Osteocyte (in vitro differentiated cells): ENCODE measurements around the gene BMPR1A. TPM values are rescaled to one million over a fixed set of nuclear protein-coding genes. Genes with fewer than 3 reads are reported as not detected.
A peak's percentile ranks its signal among the peaks of the same experiment; 100 is the strongest.

Source experiments
- DNase-seq: peaks from one replicate; pipeline ENCODE4 v3.0.0; 2021; ENCODE audit warnings: mixed read lengths; ENCODE audit not compliant: unreplicated experiment; ENCODE audit errors: extremely low spot score
- H3K27ac Mint-ChIP-seq: one replicate; pipeline ENCODE4 v1.8.0; 2021; ENCODE audit warnings: mild to moderate bottlenecking, mixed read lengths; ENCODE audit not compliant: unreplicated experiment
- H3K27me3 Mint-ChIP-seq: one replicate; pipeline ENCODE4 v1.8.0; 2021; ENCODE audit warnings: mixed read lengths; ENCODE audit not compliant: unreplicated experiment
- H3K36me3 Mint-ChIP-seq: one replicate; pipeline ENCODE4 v1.8.0; 2021; ENCODE audit warnings: mixed read lengths; ENCODE audit not compliant: unreplicated experiment
- H3K4me1 Mint-ChIP-seq: one replicate; pipeline ENCODE4 v1.8.0; 2021; ENCODE audit warnings: mixed read lengths; ENCODE audit not compliant: unreplicated experiment
- H3K4me3 Mint-ChIP-seq: one replicate; pipeline ENCODE4 v1.8.0; 2021; ENCODE audit warnings: mild to moderate bottlenecking, moderate library complexity, mixed read lengths; ENCODE audit not compliant: unreplicated experiment
- H3K9me3 Mint-ChIP-seq: one replicate; pipeline ENCODE4 v1.8.0; 2021; ENCODE audit warnings: mixed read lengths; ENCODE audit not compliant: unreplicated experiment
- total RNA-seq: library from RNA; stranded (reverse); gene quantifications from 2 replicates; pipeline ENCODE4 v1.2.1, GENCODE V29; 2021
- TF ChIP-seq, protein P1 (sequence below): fragments of 200-600 bp; sonication (generic); IDR thresholded peaks from 2 replicates; pipeline ENCODE4 v1.5.0; 2021; ENCODE audit warnings: antibody characterized with exemption, mild to moderate bottlenecking, moderate library complexity

Gene BMPR1A
- total RNA-seq, 1 donor from 2014 or later: 75.5 TPM

DNA sequence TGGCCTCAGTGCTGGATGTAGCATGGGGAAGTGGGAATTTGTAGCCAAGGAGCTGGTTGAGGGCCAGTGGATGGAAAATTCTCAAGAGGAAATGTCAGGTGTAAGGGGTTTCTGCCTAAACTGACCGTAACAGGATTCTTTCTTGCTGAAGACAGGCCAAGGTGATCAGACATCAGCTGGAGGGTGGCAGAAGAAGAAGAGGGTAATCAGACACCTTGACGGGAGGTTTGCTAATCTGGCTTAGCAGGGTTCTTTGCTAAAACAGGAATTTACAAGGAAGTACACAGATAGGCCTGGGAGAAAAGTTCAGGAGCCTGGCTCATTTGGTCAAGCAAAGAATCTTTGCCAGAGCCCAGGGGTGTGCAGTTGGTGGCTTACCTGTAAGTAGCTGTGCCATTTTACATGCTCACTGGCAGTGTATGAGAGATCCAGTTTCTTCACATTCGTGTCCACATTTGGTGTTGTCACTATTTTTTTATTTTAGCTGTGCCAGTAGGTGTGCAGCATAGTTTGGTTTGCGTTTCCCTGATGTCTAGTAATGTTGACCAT, 73.7 kb downstream of the BMPR1A start:
- no peak overlapping the region for H3K27ac Mint-ChIP-seq
- DNase-seq: no peak
- H3K4me3 Mint-ChIP-seq: no peak overlapping the region
- peaks cover 1% of the 10 kb centered on the region for H3K36me3 Mint-ChIP-seq
- H3K27me3 Mint-ChIP-seq: no peaks in the 10 kb centered on the region
- TF ChIP-seq, protein P1, sequence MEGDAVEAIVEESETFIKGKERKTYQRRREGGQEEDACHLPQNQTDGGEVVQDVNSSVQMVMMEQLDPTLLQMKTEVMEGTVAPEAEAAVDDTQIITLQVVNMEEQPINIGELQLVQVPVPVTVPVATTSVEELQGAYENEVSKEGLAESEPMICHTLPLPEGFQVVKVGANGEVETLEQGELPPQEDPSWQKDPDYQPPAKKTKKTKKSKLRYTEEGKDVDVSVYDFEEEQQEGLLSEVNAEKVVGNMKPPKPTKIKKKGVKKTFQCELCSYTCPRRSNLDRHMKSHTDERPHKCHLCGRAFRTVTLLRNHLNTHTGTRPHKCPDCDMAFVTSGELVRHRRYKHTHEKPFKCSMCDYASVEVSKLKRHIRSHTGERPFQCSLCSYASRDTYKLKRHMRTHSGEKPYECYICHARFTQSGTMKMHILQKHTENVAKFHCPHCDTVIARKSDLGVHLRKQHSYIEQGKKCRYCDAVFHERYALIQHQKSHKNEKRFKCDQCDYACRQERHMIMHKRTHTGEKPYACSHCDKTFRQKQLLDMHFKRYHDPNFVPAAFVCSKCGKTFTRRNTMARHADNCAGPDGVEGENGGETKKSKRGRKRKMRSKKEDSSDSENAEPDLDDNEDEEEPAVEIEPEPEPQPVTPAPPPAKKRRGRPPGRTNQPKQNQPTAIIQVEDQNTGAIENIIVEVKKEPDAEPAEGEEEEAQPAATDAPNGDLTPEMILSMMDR: no peak
- no peaks in the 10 kb centered on the region for H3K9me3 Mint-ChIP-seq
- H3K4me1 Mint-ChIP-seq: peaks cover 22% of the 10 kb centered on the region

DNA sequence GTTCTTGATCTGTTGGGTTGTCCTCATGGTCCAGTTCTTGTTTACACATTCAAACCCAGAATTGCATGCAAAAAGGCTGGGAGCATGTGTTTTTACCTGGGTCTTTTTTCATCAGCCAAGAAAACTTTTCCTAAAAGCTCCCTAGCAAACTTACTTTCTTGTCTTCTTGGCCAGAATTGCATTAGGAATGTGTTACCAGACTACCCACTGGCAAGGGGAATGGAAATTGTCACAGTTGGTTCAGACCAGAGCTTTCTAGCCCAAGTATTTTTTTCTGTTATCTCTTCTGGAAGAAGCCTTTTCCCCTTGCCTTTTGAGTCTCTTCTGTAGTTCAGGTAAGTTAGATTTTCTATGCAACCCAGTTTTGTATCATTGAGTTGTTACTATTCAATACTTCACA, 77.5 kb downstream of the BMPR1A start:
- Mint-ChIP-seq H3K36me3 (peaks cover 1% of the 10 kb centered on the region), H3K9me3 (no peaks in the 10 kb centered on the region), H3K4me3 (no peak overlapping the region), H3K27ac (no peak overlapping the region), H3K27me3 (no peaks in the 10 kb centered on the region), H3K4me1 (peaks cover 31% of the 10 kb centered on the region)
- no peak for DNase-seq
- TF ChIP-seq, protein P1: no peak

DNA sequence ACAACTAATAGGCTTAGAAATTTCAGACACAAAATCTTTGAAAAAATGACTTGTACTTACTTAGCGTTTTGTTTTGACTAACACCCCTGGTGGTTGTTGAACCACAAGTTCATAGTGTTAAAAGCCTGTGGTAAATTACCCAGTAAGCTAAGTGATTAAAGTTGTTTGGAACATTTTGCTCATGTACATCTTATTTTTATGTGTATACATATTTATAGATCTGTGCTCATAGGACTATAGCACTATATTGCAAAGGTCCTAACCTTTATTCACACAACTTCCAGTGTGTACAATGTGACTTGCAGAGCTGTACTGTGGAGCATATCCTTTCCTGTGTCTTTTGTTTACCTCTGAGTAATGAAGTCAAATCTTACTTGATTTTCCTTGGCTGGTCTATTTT, 79.6 kb downstream of the BMPR1A start:
- DNase-seq: no peak
- peak overlapping the region; percentile 53 for H3K27ac Mint-ChIP-seq
- H3K4me3 Mint-ChIP-seq: no peak overlapping the region

DNA sequence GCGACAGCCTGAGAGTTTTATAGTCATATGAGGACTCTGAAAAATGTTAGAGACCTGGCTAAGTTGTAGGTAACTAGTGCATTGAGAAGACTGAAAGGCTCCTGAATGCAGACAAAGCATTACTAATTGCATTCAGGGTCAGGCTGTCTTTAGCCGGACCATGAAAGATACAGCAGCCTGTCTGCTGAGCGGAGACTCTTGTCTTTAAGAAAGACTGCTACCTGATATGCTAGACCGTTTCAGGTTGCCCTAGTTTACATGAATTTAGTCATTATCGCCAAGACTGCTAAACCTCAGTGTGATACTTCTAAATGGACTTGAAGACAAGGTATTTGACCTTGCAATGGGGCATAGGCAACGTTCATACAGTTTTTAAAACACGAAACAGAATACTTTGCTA, 81.2 kb downstream of the BMPR1A start:
- Mint-ChIP-seq H3K36me3 (peaks cover 24% of the 10 kb centered on the region), H3K4me3 (no peak overlapping the region), H3K4me1 (peaks cover 20% of the 10 kb centered on the region), H3K9me3 (no peaks in the 10 kb centered on the region), H3K27ac (no peak overlapping the region), H3K27me3 (no peaks in the 10 kb centered on the region)
- DNase-seq: no peak
- TF ChIP-seq, protein P1: no peak

More for the DNA sequence above, 79.6 kb downstream of the BMPR1A start:
- no peaks in the 10 kb centered on the region for H3K27me3 Mint-ChIP-seq
- H3K9me3 Mint-ChIP-seq: no peaks in the 10 kb centered on the region
- peaks cover 10% of the 10 kb centered on the region for H3K36me3 Mint-ChIP-seq
- peaks cover 22% of the 10 kb centered on the region for H3K4me1 Mint-ChIP-seq
- TF ChIP-seq, protein P1: no peak

- TF ChIP-seq, protein P1: no peak
- Mint-ChIP-seq H3K27me3 (no peaks in the 10 kb centered on the region), H3K27ac (no peak overlapping the region), H3K9me3 (no peaks in the 10 kb centered on the region), H3K36me3 (peaks cover 31% of the 10 kb centered on the region), H3K4me1 (peaks cover 16% of the 10 kb centered on the region), H3K4me3 (no peak overlapping the region)
- no peak for DNase-seq
Observed at GRCh38 chr10:86840498-86840897, 84.1 kb downstream of the BMPR1A start.
